Nephron progenitor cell (in vitro differentiated cells): ENCODE results near the gene NLGN2.

Experiments used
- DNase-seq: peaks from one replicate; pipeline ENCODE4 v3.0.0; 2021
- H3K27ac Mint-ChIP-seq: 2 replicates; pipeline ENCODE4 v1.8.0; 2021; ENCODE audit warnings: mild to moderate bottlenecking, moderate library complexity, mixed read lengths
- H3K27me3 Mint-ChIP-seq: 2 replicates; pipeline ENCODE4 v1.8.0; 2021; ENCODE audit warnings: mild to moderate bottlenecking, low read depth, mixed read lengths; ENCODE audit not compliant: poor library complexity
- H3K36me3 Mint-ChIP-seq: 2 replicates; pipeline ENCODE4 v1.8.0; 2021; ENCODE audit warnings: low read depth, mixed read lengths
- H3K4me1 Mint-ChIP-seq: 2 replicates; pipeline ENCODE4 v1.8.0; 2021; ENCODE audit warnings: mixed read lengths
- H3K4me3 Mint-ChIP-seq: 2 replicates; pipeline ENCODE4 v1.8.0; 2021; ENCODE audit warnings: mild to moderate bottlenecking, moderate library complexity, mixed read lengths
- H3K9me3 Mint-ChIP-seq: 2 replicates; pipeline ENCODE4 v1.8.0; 2021; ENCODE audit warnings: mild to moderate bottlenecking, moderate library complexity, mixed read lengths
- CTCF ChIP-seq: fragments of 200-600 bp; sonication (generic); IDR thresholded peaks from 2 replicates; pipeline ENCODE4 v1.5.0; 2021; ENCODE audit warnings: antibody characterized with exemption

The NLGN2 gene

GRCh38 chr17:7419819-7420610 is 12.4 kb downstream of the NLGN2 start, which contains the start of gene SPEM1:
Gene SPEM1, plus strand, starts transcription at chr17:7420324. Its CDS starts 61 bp downstream, at chr17:7420385.
- Mint-ChIP-seq H3K9me3 (no peaks in the 10 kb centered on the region), H3K27ac (peak within 1 kb of the TSS; percentile 98)
- DNase-seq = peak; percentile 59

GRCh38 chr17:7421186-7421585 is 13.5 kb downstream of the NLGN2 start:
- H3K4me3 Mint-ChIP-seq = no peak overlapping the region

More at GRCh38 chr17:7419819-7420610, 12.4 kb downstream of the NLGN2 start, which contains the start of gene SPEM1:
- peak within 1 kb of the TSS; percentile 46 for H3K4me3 Mint-ChIP-seq
- peaks cover 53% of the 10 kb centered on the region for H3K4me1 Mint-ChIP-seq
- no peak for TF ChIP-seq CTCF
- H3K36me3 Mint-ChIP-seq = peaks cover 18% of the 10 kb centered on the region
- H3K27me3 Mint-ChIP-seq = peaks cover 3% of the 10 kb centered on the region

GRCh38 chr17:7423679-7424078 is 16.0 kb downstream of the NLGN2 start:
- Mint-ChIP-seq H3K27ac (no peak overlapping the region), H3K4me1 (peaks cover 40% of the 10 kb centered on the region), H3K9me3 (no peaks in the 10 kb centered on the region), H3K27me3 (peaks cover 7% of the 10 kb centered on the region), H3K4me3 (no peak overlapping the region), H3K36me3 (no peaks in the 10 kb centered on the region)
- no peak for TF ChIP-seq CTCF
- no peak for DNase-seq

More at GRCh38 chr17:7421186-7421585, 13.5 kb downstream of the NLGN2 start:
- Mint-ChIP-seq H3K4me1 (peaks cover 53% of the 10 kb centered on the region), H3K27me3 (peaks cover 2% of the 10 kb centered on the region), H3K36me3 (peaks cover 7% of the 10 kb centered on the region), H3K27ac (peak overlapping the region; percentile 98), H3K9me3 (no peaks in the 10 kb centered on the region)
- no peak for DNase-seq
- TF ChIP-seq CTCF = no peak

- Mint-ChIP-seq H3K4me3 (no peak within 1 kb of the TSS), H3K9me3 (no peaks in the 10 kb centered on the region), H3K27ac (no peak within 1 kb of the TSS), H3K4me1 (peaks cover 24% of the 10 kb centered on the region), H3K36me3 (no peaks in the 10 kb centered on the region), H3K27me3 (peaks cover 7% of the 10 kb centered on the region)
- DNase-seq = no peak
- no peak for TF ChIP-seq CTCF
These were observed 17.7 kb downstream of the NLGN2 start, which contains the start of gene SPEM2 for GRCh38 chr17:7425316-7425715. Gene SPEM2, plus strand, starts transcription at chr17:7425616. Its CDS starts 73 bp downstream, at chr17:7425689.

GRCh38 chr17:7425756-7426155 is 18.1 kb downstream of the NLGN2 start:
- DNase-seq = no peak
- no peak overlapping the region for H3K27ac Mint-ChIP-seq
- no peak overlapping the region for H3K4me3 Mint-ChIP-seq
- peaks cover 19% of the 10 kb centered on the region for H3K4me1 Mint-ChIP-seq
- no peak for TF ChIP-seq CTCF
- no peaks in the 10 kb centered on the region for H3K9me3 Mint-ChIP-seq
- H3K27me3 Mint-ChIP-seq = peaks cover 7% of the 10 kb centered on the region
- H3K36me3 Mint-ChIP-seq = no peaks in the 10 kb centered on the region
